SK-N-MC (cell line): ENCODE results near the gene ABCC1.

ENCODE experiments used
- EZH2 ChIP-seq: fragments of 200-600 bp; sonication (generic); IDR thresholded peaks from one replicate; pipeline ENCODE4 v1.6.1; 2017; ENCODE audit warnings: antibody characterized with exemption
- POLR2AphosphoS5 ChIP-seq: IDR thresholded peaks from 2 replicates; pipeline ENCODE4 v1.6.1; 2012; ENCODE audit warnings: mild to moderate bottlenecking, low read depth, low read length, borderline replicate concordance

- TF ChIP-seq EZH2 (no peak), POLR2AphosphoS5 (no peak)
Measured at GRCh38 chr16:16191493-16192167, 242.2 kb downstream of the ABCC1 start.
